Measurements from ENCODE around the gene HPSE2.

- TF ChIP-seq, protein P1, sequence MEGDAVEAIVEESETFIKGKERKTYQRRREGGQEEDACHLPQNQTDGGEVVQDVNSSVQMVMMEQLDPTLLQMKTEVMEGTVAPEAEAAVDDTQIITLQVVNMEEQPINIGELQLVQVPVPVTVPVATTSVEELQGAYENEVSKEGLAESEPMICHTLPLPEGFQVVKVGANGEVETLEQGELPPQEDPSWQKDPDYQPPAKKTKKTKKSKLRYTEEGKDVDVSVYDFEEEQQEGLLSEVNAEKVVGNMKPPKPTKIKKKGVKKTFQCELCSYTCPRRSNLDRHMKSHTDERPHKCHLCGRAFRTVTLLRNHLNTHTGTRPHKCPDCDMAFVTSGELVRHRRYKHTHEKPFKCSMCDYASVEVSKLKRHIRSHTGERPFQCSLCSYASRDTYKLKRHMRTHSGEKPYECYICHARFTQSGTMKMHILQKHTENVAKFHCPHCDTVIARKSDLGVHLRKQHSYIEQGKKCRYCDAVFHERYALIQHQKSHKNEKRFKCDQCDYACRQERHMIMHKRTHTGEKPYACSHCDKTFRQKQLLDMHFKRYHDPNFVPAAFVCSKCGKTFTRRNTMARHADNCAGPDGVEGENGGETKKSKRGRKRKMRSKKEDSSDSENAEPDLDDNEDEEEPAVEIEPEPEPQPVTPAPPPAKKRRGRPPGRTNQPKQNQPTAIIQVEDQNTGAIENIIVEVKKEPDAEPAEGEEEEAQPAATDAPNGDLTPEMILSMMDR (IDR thresholded peaks at IDR 0.05): no peak
- no peak for TF ChIP-seq POLR2A (IDR thresholded peaks at IDR 0.05)
Observed at GRCh38 chr10:98487649-98488048, 748.0 kb downstream of the HPSE2 start.
